NCI-H526 treated with DMSO at 0.1 percent for 48 hours (cell line): Measurements from ENCODE around the gene SLC38A4.

ENCODE experiments used
- DNase-seq: peaks from one replicate; lab custom pipeline; 2025; lab: John Stamatoyannopoulos, UW

Gene SLC38A4

GRCh38 chr12:46814143-46814542, 11.7 kb downstream of the SLC38A4 start:
- no peak for DNase-seq

- no peak for DNase-seq
These were observed 14.6 kb downstream of the SLC38A4 start for GRCh38 chr12:46811185-46811584.

DNA sequence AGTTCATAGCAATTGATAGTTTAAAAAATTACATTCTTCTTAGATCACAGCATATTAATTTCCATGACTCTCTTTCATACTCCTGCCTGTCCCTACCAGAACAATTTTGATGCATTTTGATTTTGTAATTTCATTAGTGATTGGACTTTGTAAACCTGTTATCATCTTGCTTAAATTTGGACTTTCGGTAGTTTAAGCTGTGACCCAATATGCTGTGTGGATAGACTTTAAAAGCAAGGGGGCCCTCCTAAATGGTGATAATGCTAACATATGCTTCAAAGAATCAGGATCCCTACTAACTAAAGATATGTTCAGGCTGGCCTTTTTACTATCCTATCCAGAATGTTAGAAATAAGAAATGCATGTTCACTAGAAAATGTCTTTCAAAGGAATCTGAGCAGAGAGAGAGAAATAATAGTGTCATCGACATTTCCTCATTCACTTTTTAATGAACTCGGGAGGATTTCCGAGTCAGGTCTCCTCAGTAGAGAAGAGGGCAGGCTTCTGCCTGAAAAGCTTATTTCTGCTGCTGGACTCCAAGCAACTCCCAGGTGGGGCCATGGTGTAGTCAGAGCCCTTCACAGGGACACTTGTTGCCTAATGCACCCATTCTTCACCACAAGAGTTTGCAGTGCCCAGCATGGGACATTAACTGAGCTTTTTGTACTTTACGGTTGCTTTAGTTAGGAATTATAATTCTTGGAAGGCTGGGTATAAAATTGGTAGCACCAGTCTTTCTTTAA, 16.7 kb downstream of the SLC38A4 start:
- DNase-seq: no peak

DNA sequence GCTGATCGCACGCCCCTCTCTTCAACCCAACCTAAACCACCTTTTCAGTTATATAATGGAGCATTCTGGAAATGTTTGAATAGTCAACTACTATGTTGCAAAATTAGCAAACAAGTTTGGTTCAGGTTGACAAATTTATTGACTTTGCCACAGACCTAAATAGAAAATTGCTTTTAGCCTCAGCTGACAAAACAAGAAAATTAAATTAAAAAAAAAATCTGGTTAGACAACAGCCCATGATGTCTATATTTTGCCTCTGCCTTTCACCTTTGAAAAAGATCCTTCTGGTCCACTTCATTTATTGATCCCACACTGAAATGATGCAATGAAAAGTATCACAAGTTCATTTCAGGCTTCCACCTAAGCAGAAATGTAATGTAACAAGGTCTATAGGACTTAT, 17.5 kb downstream of the SLC38A4 start:
- DNase-seq: no peak

GRCh38 chr12:46804054-46804453, 21.7 kb downstream of the SLC38A4 start:
- DNase-seq: no peak

- DNase-seq: no peak
These were observed 22.3 kb downstream of the SLC38A4 start for GRCh38 chr12:46803517-46803916.

GRCh38 chr12:46801293-46801692, 24.5 kb downstream of the SLC38A4 start:
- no peak for DNase-seq

- no peak for DNase-seq
These were observed 25.6 kb downstream of the SLC38A4 start for GRCh38 chr12:46800160-46800559.

- no peak for DNase-seq
These were observed 27.1 kb downstream of the SLC38A4 start for GRCh38 chr12:46798648-46799047.

DNA sequence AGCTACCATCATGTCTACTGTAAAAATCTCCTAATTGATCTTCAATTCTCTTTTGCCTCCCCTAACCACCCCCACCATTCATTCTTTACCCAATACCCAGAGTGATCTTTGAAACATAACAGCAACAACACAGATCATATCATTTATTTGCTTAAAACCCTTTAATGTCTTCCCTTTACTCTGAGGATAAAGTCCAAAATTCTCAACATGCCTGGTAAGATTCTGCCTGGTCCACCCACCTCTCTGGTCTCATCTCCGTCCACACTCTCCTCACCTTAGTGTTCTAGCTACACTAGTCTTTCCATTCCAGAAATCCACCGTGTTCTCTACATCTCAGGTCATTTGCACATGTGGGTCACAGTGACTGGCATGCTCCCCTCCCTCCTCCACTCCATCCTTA, 27.7 kb downstream of the SLC38A4 start:
- DNase-seq: no peak

DNA sequence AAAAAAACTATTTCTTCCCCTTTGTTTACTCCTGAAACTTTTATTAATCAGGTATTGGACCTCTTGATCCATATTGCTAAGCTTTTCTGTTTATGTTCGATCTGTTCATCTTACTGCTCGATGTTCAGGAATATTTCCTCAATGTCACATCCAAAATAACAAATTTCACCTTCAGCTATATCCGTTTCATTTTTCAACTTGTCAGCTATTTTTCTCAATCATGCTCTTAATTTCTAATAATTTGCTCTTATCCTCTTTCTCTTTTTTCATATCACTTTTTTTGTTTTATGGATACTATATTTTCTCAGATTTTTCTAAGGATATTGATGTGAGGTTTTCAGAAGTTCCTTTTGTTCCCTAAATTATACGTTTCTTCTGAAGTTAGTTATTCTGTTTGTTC, 29.8 kb downstream of the SLC38A4 start:
- DNase-seq: no peak

GRCh38 chr12:46794593-46795190, 31.1 kb downstream of the SLC38A4 start:
- DNase-seq: no peak

- DNase-seq: no peak
These were observed 32.9 kb downstream of the SLC38A4 start for GRCh38 chr12:46792925-46793324.

DNA sequence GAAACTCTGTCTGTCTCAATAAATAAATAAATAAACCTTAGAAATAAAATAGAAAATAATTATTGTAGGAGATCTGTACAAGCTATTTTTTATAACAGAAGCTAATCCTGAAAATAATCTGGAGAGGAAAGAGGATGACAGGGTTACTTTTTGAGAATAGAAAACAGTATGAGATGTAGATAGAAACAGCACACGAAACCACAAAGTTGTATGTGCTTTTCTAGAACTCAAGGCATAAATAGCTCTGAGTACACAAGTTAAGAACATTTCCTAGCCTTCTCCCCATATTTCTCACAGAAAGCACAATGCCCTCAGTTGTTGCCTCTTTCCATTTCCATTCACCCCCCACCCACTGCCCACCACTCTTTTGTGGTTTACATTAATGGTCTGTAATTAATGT, 35.7 kb downstream of the SLC38A4 start:
- no peak for DNase-seq

- no peak for DNase-seq
These were observed 37.5 kb downstream of the SLC38A4 start for GRCh38 chr12:46788072-46788887.

- no peak for DNase-seq
These were observed 38.2 kb downstream of the SLC38A4 start for GRCh38 chr12:46787496-46788055.

- DNase-seq: no peak
These were observed 39.0 kb downstream of the SLC38A4 start for GRCh38 chr12:46786774-46787173.

DNA sequence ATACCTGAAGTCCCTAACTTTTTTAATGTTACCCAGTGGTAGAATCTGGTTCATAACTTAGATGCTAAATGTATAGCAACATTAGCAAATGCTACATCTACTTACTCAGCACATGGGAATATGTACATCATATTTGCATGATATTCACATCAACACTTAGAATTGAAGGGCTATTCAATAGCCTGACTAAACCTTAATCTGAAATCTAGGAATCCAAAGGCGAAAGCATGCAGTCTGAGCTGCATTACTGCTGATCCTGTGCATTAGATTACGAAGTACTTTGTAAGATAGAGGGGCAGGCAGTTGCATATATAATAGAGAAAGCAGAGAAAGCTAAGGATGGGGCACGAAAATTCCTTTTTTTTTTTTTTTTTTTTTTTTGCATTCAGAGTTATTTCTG, 40.4 kb downstream of the SLC38A4 start:
- DNase-seq: no peak

DNA sequence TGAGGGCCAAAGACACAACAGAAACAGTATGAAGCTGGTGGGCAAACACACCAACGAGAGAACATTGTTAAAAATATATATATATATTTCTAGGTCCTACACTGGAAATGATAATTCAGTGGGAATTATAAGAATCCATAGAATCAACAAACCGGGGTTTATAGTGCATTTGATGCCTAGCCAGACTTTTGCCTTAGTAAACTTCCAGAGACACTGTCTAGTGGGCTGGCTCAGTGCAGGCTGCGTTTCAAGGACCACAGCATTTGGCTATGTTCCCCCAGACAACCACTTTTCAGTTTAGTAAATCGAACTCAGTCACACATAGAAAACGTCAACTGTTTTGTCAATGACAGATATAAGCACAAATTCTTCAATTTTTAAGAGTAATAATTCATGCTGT, 41.9 kb downstream of the SLC38A4 start:
- no peak for DNase-seq

DNA sequence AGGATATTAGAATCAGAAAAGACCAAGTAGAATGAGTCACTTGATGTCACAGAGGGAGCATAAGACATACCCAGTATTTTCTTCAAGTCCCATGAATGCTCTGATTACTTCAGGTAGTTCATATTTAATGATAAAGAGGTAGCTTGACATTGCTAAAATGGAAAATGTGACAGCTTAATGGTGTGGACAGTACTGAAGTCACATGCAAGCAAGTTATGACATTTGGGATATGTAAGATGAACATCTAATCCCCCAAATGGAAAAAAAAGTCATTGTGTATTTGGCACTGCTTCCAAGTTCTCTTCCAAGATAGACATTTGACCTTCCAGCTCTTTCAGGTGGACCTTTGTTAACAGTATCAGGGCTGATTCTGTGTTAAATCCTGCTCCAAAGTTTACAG, 45.9 kb downstream of the SLC38A4 start:
- no peak for DNase-seq

DNA sequence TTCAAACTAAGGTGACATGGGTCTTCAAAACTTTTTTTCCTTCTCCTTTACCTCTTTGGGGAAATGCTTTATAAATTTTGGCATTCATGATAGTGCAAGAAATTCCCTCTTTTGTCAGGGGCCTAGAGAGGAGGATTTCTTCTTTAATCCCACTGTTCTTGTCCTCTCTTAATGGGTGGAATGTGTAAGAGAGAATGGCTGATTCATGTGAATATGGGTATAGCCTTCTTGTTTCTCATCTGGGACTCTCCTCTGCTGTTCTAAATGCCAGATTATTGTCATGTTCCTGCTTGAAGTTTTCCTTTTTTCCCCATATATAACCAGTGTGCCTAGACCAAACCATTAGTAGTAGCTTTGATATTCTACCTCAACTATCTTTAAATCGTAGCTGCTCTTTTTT, 46.7 kb downstream of the SLC38A4 start:
- DNase-seq: no peak

GRCh38 chr12:46778415-46778814, 47.4 kb downstream of the SLC38A4 start:
- no peak for DNase-seq

GRCh38 chr12:46777587-46777986, 48.2 kb downstream of the SLC38A4 start:
- DNase-seq: no peak
